HG03469 (cell line): ENCODE measurements around the gene LDHB.
"Not testable (repeated sequence)": the region's sequence is repeated elsewhere in the genome, so short reads cannot be mapped to it uniquely, and the experiment has no call there.

Experiments used
- ATAC-seq: cut with Tn5 transposase; IDR thresholded peaks from one replicate; pipeline ENCODE4 v1.9.1; 2021; ENCODE audit warnings: mild to moderate bottlenecking, moderate library complexity, moderate number of reproducible peaks; ENCODE audit not compliant: unreplicated experiment

LDHB gene

DNA sequence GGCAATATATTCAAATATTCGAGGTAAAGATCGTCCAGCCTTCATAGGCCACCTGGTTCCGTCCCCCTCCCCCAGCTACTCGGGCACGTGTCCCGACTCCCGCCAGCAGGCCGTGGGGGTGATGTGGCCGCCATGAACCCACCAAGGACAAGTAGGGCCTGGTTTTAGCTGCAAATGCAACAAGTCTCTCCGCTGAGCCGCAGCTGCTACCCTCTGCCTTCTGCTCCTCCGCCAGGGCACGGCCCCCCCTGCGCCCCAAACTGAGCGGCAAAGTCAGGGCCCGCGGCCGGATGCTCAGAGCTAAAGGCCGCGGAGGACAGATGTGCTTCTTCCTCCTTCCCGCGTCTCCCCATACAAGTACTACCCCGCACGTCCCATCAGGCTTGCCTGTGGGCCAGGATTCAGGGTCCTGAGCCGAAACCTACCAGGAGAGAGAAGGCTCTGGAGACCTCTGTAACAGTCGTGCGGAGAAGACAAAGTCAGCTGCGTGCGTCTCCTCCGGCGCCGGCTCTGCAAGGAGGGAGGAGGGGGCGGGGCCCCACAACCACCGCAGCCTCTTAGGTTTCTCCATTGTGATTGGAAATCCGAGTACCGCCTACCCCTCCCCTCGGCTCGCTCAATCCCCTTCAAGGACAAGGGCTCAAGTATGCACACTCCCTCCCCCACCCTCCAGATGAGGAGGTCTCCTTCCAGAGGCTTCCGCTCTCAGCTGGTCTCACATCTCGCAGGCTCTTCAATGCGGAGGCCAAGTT lies at the start of gene LDHB:
LDHB (minus strand) TSS at position 517 of the 752 bp plus-strand sequence. CDS start 3,171 bp downstream, outside the sequence.
- ATAC-seq, result peak; percentile 96

DNA sequence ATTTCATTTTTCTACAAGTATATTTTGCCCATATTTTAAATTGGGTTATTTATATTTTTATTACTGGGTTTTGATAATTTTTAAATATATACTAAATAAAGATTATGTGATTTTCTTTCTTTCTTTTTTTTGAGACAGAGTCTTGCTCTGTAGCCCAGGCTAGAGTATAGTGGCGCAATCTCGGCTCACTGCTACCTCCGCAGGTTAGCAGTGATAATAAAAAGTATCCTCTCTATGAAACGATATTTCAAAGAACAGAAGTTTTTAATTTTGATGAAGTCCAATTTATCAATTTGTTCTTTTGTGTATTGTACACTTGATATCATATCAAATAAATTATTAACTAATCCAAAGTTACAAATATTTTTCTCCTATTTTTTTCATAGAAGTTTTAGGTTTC lies 47.2 kb upstream of the LDHB start:
- ATAC-seq, result no peak

- ATAC-seq, result no peak
Observed at GRCh38 chr12:21699851-21700250, 42.2 kb upstream of the LDHB start.

DNA sequence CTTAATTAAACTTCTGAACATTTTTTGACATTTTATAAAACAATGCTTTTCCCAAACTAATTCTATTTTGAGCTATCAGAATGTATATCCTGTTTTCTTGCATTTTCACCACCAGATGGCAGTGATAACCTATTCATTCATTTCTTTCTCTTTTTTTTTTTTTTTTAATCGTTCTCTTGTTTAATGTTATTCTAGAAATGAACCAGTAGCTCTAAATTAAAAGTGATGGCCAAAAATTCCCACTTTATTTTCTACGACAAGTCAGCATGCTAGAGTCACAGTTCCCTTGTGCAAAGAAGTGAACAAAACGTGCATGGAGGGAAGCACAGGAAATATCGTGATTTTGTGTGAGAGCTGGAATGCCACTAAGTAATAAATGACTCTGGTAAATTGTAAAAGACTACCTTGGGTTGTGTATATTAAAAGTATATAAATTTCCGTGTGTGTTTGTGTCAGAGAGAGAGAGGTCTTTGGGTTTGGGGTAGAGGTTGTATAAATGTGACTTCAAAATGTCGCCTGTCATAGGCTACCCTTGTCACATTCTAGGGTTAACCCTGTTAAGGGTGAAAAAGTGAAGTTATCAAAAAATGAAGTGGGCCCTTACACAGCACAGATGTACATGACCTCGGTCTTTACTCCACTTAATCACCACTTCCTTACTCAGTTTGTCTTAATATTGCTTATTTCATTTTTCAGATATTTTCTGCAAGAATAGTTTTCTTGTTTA lies 40.4 kb upstream of the LDHB start:
- ATAC-seq, result no peak

DNA sequence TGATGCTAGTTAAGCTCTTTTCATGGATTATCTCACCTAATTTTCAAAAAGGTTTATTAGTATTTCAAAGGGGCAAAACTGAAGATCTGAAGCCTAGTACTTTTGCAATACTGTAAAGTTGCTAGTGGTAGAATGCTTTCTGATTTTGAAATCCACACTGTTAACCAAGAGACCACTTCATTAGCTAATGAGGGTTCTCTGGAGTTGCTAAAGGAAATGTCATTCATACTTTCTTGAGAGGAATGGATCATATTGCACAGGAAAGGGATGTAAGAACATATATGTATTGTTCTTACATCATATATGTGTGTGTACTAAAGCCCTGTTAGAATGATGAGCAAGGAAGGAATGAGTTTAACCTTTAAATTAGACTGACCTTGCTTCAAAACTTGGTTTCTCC lies 39.0 kb upstream of the LDHB start:
- ATAC-seq, result no peak

DNA sequence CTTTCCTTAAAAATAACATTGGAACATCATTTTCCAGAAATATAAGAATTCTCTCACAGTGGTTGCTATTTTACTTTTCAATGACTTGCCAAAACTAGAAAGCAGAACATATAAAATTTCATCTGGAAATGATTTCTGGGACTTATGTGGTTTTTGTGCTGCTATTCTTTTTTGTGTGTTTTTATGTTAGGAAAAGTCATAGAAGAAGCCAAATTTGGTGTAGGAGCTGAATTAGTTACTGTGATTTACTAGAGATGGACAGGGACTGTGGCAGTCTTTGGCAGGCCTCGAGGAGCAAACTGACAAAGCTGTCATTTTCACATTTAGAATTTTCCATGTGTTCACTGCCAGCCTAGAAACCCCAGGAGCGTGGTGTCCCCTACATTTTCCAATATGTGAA lies 38.3 kb upstream of the LDHB start:
- ATAC-seq, result no peak

GRCh38 chr12:21694660-21695059 lies 37.0 kb upstream of the LDHB start:
- ATAC-seq, result no peak

DNA sequence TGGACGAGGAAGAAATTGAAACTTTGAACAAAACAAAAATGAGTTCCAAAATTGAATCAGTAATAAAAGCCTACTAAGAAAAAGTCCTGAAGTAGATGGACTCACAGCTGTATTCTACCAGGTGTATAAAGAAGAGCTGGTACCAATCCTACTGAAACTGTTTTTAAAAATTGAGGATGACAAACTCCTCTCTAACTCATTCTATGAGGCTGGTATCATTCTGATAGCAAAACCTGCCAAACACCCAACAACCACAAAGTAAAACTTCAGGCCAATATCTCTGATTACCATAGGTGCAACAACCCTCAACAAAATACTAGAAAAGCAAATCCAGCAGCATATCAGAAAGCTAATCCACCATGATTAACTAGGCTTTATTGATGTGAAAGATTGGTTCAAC lies 33.9 kb upstream of the LDHB start:
- ATAC-seq, result no peak

- no peak for ATAC-seq
Observed at GRCh38 chr12:21690704-21691368, 33.2 kb upstream of the LDHB start.

DNA sequence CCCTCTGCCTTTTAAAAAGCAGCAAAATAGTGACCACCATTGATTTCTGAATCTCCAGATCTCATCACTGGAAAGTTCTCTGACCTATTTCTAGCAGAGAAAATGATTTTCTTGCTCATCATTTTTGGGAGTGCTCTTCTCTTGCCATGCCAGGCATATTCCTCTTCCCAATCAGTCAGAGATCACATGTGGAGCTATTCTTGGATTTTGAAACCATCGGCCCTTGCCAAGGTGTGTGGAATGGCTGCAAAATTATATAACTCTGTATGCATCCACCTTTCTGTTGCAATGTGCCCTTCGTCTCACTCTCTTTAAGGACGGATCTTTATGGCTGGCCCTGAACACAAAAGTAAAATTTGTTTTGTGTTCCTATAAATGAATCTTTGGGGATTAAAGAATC lies 25.5 kb upstream of the LDHB start:
- no peak for ATAC-seq

DNA sequence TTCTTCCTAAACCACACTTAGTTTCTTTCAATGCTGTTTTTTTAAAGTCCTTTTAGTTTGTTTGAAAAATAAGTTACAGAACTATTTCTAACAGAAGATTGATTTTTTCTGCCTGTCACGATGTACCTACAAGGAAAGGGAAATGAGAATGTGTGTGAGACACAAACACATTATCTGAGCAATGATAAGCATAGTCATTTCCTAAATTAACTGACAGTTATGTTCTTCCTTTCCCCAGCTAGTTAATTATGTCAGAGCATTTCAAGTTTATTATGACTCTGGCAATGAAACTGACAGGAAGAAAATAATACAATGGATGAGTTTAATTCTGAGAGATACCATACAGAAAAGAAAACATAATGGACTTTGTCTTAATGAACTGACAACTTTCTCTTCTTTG lies 21.3 kb upstream of the LDHB start:
- no peak for ATAC-seq

GRCh38 chr12:21677622-21678277 lies 20.1 kb upstream of the LDHB start:
- ATAC-seq, result no peak

GRCh38 chr12:21677204-21677603 lies 19.6 kb upstream of the LDHB start:
- no peak for ATAC-seq

GRCh38 chr12:21676776-21677175 lies 19.1 kb upstream of the LDHB start:
- ATAC-seq, result no peak

DNA sequence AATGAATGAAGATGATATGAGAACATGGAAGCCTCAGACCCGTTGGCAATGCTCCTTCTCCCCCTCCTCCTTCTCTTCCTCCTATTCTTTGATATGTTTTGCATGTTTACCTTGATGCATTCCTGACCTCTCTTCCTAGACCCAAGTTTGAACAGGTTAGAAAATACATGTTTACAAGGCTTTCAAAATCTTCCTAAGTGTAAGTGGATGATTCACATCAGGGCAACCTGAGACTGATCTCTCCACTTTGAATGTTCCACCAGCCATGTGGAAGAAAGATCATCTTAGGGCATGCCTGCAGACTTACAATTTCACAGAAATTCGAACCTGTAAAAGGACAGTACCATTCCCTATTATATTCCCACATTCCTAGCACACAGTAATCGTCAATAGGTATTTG lies 18.0 kb upstream of the LDHB start:
- no peak for ATAC-seq

DNA sequence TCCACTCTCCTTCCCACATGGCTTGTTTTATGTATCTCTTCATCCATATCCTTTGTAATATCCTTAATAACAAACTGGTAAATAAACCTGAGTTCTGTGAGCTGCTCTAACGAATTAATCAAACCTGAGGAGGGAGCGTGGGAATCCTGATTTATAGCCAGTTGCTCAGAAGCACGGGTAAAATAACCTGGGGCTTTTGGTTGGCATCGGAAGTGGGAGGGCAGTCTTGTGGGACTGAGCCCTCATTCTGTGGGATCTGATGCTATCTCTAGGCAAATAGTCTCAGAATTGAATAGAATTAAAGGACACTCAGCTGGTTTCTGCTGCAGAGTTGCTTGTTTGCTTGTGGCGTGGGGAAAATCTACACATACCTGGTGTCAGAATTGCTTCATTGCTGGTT lies 17.5 kb upstream of the LDHB start:
- ATAC-seq, result no peak

DNA sequence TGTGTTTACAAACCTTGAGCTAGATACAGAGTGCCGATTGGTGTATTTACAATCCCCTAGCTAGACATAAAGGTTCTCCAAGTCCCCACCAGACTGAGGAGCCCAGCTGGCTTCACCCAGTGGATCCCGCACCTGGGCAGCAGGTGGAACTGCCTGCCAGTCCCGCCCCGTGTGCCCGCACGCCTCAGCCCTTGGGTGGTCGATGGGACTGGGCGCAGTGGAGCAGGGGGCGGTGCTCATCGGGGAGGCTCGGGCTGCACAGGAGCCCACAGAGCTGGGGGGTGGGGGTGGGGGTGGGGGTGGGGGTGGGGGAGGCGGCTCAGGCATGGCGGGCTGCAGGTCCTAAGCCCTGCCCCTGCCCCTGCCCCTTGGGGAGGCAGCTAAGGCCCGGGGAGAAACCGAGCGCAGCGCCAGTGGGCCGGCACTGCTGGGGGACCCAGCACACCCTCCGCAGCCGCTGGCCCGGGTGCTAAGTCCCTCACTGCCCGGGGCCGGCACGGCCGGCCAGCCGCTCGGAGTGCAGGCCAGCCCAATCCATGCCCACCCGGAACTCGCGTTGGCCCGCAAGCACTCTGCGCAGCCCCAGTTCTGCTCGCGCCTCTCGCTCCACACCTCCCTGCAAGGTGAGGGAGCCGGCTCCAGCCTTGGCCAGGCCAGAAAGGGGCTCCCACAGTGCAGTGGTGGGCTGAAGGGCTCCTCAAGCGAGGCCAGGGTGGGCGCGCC lies 16.3 kb upstream of the LDHB start:
- not testable (repeated sequence) for ATAC-seq

- ATAC-seq, result no peak
Observed at GRCh38 chr12:21672146-21672545, 14.5 kb upstream of the LDHB start.

- ATAC-seq, result no peak
Observed at GRCh38 chr12:21666722-21667121, 9.1 kb upstream of the LDHB start.

DNA sequence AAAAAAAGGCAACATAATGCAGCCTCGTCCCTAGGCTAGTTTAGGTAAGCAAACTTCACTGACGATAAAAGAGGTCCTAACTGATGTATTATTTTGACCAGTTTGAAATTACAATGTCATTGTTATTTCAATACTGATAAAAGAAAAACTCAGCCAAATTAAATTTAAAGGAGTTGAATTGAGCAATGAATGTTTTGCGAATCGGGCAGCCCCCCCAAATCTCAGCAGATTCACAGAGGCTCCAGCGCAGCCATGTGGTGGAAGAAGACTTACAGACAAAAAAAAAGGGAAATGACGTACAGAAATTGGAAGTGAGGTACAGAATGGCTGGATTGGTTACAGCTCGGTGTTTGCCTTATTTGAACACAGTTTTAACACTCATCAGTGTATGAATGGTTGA lies 8.2 kb upstream of the LDHB start:
- no peak for ATAC-seq
